Right lobe of liver (tissue), 6 donors: ENCODE measurements around the gene PCA3. TPM values are rescaled to one million over a fixed set of nuclear protein-coding genes. Genes with fewer than 3 reads are reported as not detected.
A peak's percentile ranks its signal among the peaks of the same experiment; 100 is the strongest.

ENCODE experiments used
- ATAC-seq, 4 donors: fragments of 200-7000 bp; cut with Tn5 transposase; one replicate each; pipeline ENCODE4 v1.9.1; 2020; ENCODE audit warnings: mild to moderate bottlenecking in 4 of 4, moderate library complexity in 4 of 4
- DNase-seq, 3 donors: peaks; one replicate each; pipeline ENCODE4 v3.0.0-alpha.2; 2020
- H3K27ac ChIP-seq, 3 donors: fragments of 200-600 bp; one replicate each; pipeline ENCODE4 v1.8.0; 2022
- H3K27me3 ChIP-seq, 2 donors: fragments of 200-600 bp; one replicate each; pipeline ENCODE4 v1.8.0; 2022
- H3K36me3 ChIP-seq, 4 donors: fragments of 200-600 bp; sonication (generic) in 1 of 4; one replicate each; pipeline versions ENCODE4 v1.5.1 to v1.8.0; 2017 to 2022; ENCODE audit warnings: control low read depth in 1 of 4
- H3K4me1 ChIP-seq, 4 donors: fragments of 200-600 bp; sonication (generic) in 1 of 4; one replicate each; pipeline versions ENCODE4 v1.5.1 to v1.8.0; 2017 to 2022; ENCODE audit warnings: control low read depth in 1 of 4
- H3K4me3 ChIP-seq, 3 donors: fragments of 200-600 bp; one replicate each; pipeline ENCODE4 v1.8.0; 2022
- H3K9me3 ChIP-seq, 4 donors: fragments of 200-600 bp; sonication (generic) in 1 of 4; one replicate each; pipeline versions ENCODE4 v1.5.1 to v1.8.0; 2017 to 2022; ENCODE audit warnings: control low read depth in 1 of 4
- CTCF ChIP-seq, 4 donors: fragments of 200-600 bp in 3 of 4; fragments of 450-650 bp in 1 of 4; IDR thresholded peaks; one replicate each; pipeline versions ENCODE4 v1.5.1 to v1.8.0; 2016 to 2022; ENCODE audit warnings: antibody characterized with exemption in 4 of 4, mild to moderate bottlenecking in 2 of 4
- POLR2A ChIP-seq: fragments of 450-650 bp; IDR thresholded peaks from one replicate; pipeline ENCODE4 v1.6.1; 2017; ENCODE audit warnings: antibody characterized with exemption, mild to moderate bottlenecking
- WGBS: methylation state at CpG from one replicate; pipeline ENCODE4 v1.1.6; 2018; ENCODE audit warnings: low coverage, low lambda C conversion rate; ENCODE audit not compliant: insufficient coverage; ENCODE audit errors: missing lambda C conversion rate; 5-methylcytosine and 5-hydroxymethylcytosine counted together
- intact Hi-C, 2 donors: fragments of 100-400 bp; cut with DNase I; formaldehyde crosslinking; loops; one replicate each; pipeline versions ENCODE4 v1.11.2 to v1.14.1; 2022
- total RNA-seq, 6 experiments: library from RNA; depleted of rRNA in 2 of 6; stranded (reverse); fragments of >200 nt in 2 of 6; fragmentation: NEBNext Ultra II Directional in 3 of 6; extraction: Animal tissue kit (Norgen Biotek cat#: 25700) in 3 of 6; gene quantifications; one replicate each; pipeline versions ENCODE4 v1.1.0 to v1.2.4, GENCODE V29; 2016 to 2023
- donor health status: DM: no; HTN: yes; CAD: no.
- donor health status: DM: no; HTN: no; CAD: no.
- donor health status: DM: no; HTN: no; CAD: no.
- donor health status: DM: no; HTN: yes; CAD: no.
- donor health status: DM: no; HTN: yes; CAD: no.

The PCA3 gene
- total RNA-seq, 6 experiments from 2014 or later: 0.09 to 0.59 (median 0.46) TPM; not detected in 1

GRCh38 chr9:76818271-76818670, 54.0 kb downstream of the PCA3 start:
- TF ChIP-seq CTCF (IDR thresholded peaks at IDR 0.05) (no peak), POLR2A (no peak)
- Histone ChIP-seq H3K27me3 (no peaks in the 10 kb centered on the region), H3K4me3 (no peak overlapping the region), H3K9me3 (no peaks in the 10 kb centered on the region), H3K4me1 (no peaks in the 10 kb centered on the region), H3K36me3 (no peaks in the 10 kb centered on the region), H3K27ac (no peak overlapping the region)
- ATAC-seq (peak in 3 of 4 donors; percentile 33 to 91 (median 44)), DNase-seq (peak in 1 of 3 donors; percentile 31)
- 62% methylated on average over 4 of the region's 4 CpGs for WGBS
- intact Hi-C loops: no loop called here

GRCh38 chr9:76820431-76820830, 56.2 kb downstream of the PCA3 start:
- intact Hi-C loops: no loop called here

GRCh38 chr9:76827296-76828080, 63.2 kb downstream of the PCA3 start:
- Histone ChIP-seq H3K27ac (no peak overlapping the region), H3K36me3 (no peaks in the 10 kb centered on the region), H3K9me3 (no peaks in the 10 kb centered on the region), H3K4me3 (no peak overlapping the region), H3K27me3 (no peaks in the 10 kb centered on the region), H3K4me1 (no peaks in the 10 kb centered on the region)
- no peak for ATAC-seq
- DNase-seq: no peak
- 34% methylated on average over 9 of the region's 9 CpGs for WGBS
- intact Hi-C loops: no loop called here
- TF ChIP-seq POLR2A: no peak

More at GRCh38 chr9:76820431-76820830, 56.2 kb downstream of the PCA3 start:
- Histone ChIP-seq H3K27ac (no peak overlapping the region), H3K27me3 (no peaks in the 10 kb centered on the region), H3K9me3 (no peaks in the 10 kb centered on the region), H3K4me1 (no peaks in the 10 kb centered on the region), H3K4me3 (no peak overlapping the region), H3K36me3 (no peaks in the 10 kb centered on the region)
- ATAC-seq (no peak), DNase-seq (no peak)
- TF ChIP-seq POLR2A: no peak
- no peak for TF ChIP-seq CTCF (IDR thresholded peaks at IDR 0.05)
- 50% methylated on average over 6 of the region's 6 CpGs for WGBS

- TF ChIP-seq CTCF (IDR thresholded peaks at IDR 0.05) (no peak), POLR2A (no peak)
- intact Hi-C loops: no loop called here
- Histone ChIP-seq H3K4me3 (no peak overlapping the region), H3K4me1 (no peaks in the 10 kb centered on the region), H3K36me3 (no peaks in the 10 kb centered on the region), H3K27ac (no peak overlapping the region), H3K27me3 (no peaks in the 10 kb centered on the region), H3K9me3 (no peaks in the 10 kb centered on the region)
- DNase-seq: no peak
- 83% methylated on average over 3 of the region's 3 CpGs for WGBS
- no peak for ATAC-seq
These were observed 64.2 kb downstream of the PCA3 start for GRCh38 chr9:76828447-76828846.

GRCh38 chr9:76835571-76836283, 71.5 kb downstream of the PCA3 start:
- WGBS: 39% methylated on average over 7 of the region's 7 CpGs

More at GRCh38 chr9:76835571-76836283, 71.5 kb downstream of the PCA3 start:
- Histone ChIP-seq H3K27me3 (no peaks in the 10 kb centered on the region), H3K9me3 (no peaks in the 10 kb centered on the region), H3K4me3 (no peak overlapping the region), H3K27ac (no peak overlapping the region), H3K4me1 (no peaks in the 10 kb centered on the region), H3K36me3 (no peaks in the 10 kb centered on the region)
- DNase-seq (no peak), ATAC-seq (no peak)
- intact Hi-C loops: no loop called here
- no peak for TF ChIP-seq CTCF (IDR thresholded peaks at IDR 0.05)
- no peak for TF ChIP-seq POLR2A
